Endodermal cell (in vitro differentiated cells): ENCODE data around the gene HDAC4. TPM values are rescaled to one million over a fixed set of nuclear protein-coding genes. Genes with fewer than 3 reads are reported as not detected.

ENCODE experiments used
- DNase-seq: peaks from one replicate; pipeline ENCODE4 v3.0.0-alpha.2; 2017
- H3K27ac ChIP-seq: 2 replicates; pipeline ENCODE4 v1.5.1; 2013; ENCODE audit warnings: mild to moderate bottlenecking, low read depth, low read length, moderate library complexity
- H3K27me3 ChIP-seq: 2 replicates; pipeline ENCODE4 v1.6.1; 2013; ENCODE audit warnings: mild to moderate bottlenecking, low read length, moderate library complexity; ENCODE audit not compliant: insufficient read depth, control insufficient read depth, poor library complexity, severe bottlenecking
- H3K36me3 ChIP-seq: 2 replicates; pipeline ENCODE4 v1.7.0; 2013; ENCODE audit warnings: mild to moderate bottlenecking, low read length, moderate library complexity; ENCODE audit not compliant: control insufficient read depth, insufficient read depth
- H3K4me1 ChIP-seq: one replicate; pipeline ENCODE4 v1.7.0; 2013; ENCODE audit warnings: low read length; ENCODE audit not compliant: control insufficient read depth, insufficient read depth
- H3K4me3 ChIP-seq: 2 replicates; pipeline ENCODE4 v1.5.1; 2013; ENCODE audit warnings: mild to moderate bottlenecking, low read length, moderate library complexity
- H3K9ac ChIP-seq: 2 replicates; pipeline ENCODE4 v1.6.1; 2013; ENCODE audit warnings: mild to moderate bottlenecking, low read length, moderate library complexity; ENCODE audit not compliant: poor library complexity, severe bottlenecking; ENCODE audit errors: extremely low read depth
- H3K9me3 ChIP-seq: 2 replicates; pipeline ENCODE4 v1.6.1; 2013; ENCODE audit warnings: mild to moderate bottlenecking, low read length, moderate library complexity; ENCODE audit not compliant: control insufficient read depth
- H3K27ac Mint-ChIP-seq: 2 replicates; pipeline ENCODE4 v1.8.0; 2020; ENCODE audit warnings: mixed read lengths
- H3K27me3 Mint-ChIP-seq: 2 replicates; pipeline ENCODE4 v1.8.0; 2021; ENCODE audit warnings: mild to moderate bottlenecking, mixed read lengths; ENCODE audit not compliant: insufficient read depth
- H3K36me3 Mint-ChIP-seq: 2 replicates; pipeline ENCODE4 v1.8.0; 2020; ENCODE audit warnings: low read depth, mixed read lengths
- H3K4me1 Mint-ChIP-seq: 2 replicates; pipeline ENCODE4 v1.8.0; 2020; ENCODE audit warnings: mixed read lengths
- H3K4me3 Mint-ChIP-seq: 2 replicates; pipeline ENCODE4 v1.8.0; 2020; ENCODE audit warnings: mild to moderate bottlenecking, moderate library complexity, mixed read lengths
- H3K9me3 Mint-ChIP-seq: 2 replicates; pipeline ENCODE4 v1.8.0; 2020; ENCODE audit warnings: mild to moderate bottlenecking, mixed read lengths
- WGBS, 2 experiments: methylation state at CpG; one replicate each; pipeline versions ENCODE4 v1.1.5 to v1.1.7; 2013; ENCODE audit warnings: missing lambda C conversion rate in 2 of 2, mixed read lengths in 1 of 2; ENCODE audit not compliant: insufficient coverage in 1 of 2, insufficient read length in 1 of 2; 5-methylcytosine and 5-hydroxymethylcytosine counted together
- total RNA-seq, 2 donors: library from RNA; stranded (reverse); fragmentation: NEBNext Ultra II Directional in 1 of 2; extraction: Animal tissue kit (Norgen Biotek cat#: 25700) in 1 of 2; gene quantifications; 2 replicates in 1 of 2; 3 replicates in 1 of 2; pipeline ENCODE4 v1.2.1, GENCODE V29; 2021
- TF ChIP-seq, protein P1 (sequence below): fragments of 200-600 bp; sonication (generic); conservative IDR thresholded peaks from 2 replicates; pipeline ENCODE4 v1.5.0; 2021; ENCODE audit warnings: antibody characterized with exemption, mild to moderate bottlenecking

The HDAC4 gene
- total RNA-seq, 2 donors from 2014 or later: 45.7 to 51.2 TPM

DNA sequence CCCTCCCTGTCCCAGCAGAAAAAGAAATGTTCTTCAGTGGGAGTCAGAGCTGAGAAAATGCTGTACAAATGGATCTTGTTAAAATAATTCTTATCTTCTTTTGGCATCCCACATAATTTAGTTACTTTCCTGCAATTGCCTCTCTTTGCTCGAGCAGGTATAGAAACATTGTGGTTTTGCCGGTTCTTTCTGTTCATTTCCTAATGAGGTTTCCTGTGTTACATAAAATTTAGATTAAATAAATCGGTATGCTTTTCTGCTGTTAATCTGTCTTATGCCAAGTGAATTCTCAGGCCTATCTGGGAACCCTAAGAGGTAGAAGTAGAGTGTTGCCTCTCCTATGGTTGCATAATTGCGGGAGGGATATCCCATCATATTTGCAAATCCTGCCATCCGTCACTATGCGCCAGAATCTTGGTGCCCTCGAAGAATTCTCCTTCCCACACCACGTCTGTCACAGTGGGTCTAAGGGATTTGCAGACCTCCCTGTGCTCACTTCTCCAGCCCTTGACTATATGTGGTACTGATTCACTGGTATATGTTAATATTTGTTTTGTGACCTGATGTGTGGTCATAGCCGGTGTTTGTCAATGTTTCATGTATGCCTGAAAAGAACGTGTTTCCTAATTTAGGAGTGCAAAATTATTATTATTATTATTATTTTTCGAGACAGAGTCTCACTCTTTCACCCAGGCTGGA is 12.2 kb upstream of the HDAC4 start:
- H3K36me3 ChIP-seq: no peaks in the 10 kb centered on the region
- 89% methylated on average over 4 to 10 of the region's 11 CpGs for WGBS, 2 experiments
- no peaks in the 10 kb centered on the region for H3K27me3 ChIP-seq
- Mint-ChIP-seq H3K4me1 (no peaks in the 10 kb centered on the region), H3K27me3 (no peaks in the 10 kb centered on the region), H3K27ac (no peak overlapping the region), H3K36me3 (no peaks in the 10 kb centered on the region), H3K4me3 (no peak overlapping the region), H3K9me3 (peaks cover 4% of the 10 kb centered on the region)
- H3K4me3 ChIP-seq: no peak overlapping the region
- DNase-seq: peak; percentile 20
- no peaks in the 10 kb centered on the region for H3K4me1 ChIP-seq
- H3K27ac ChIP-seq: no peak overlapping the region
- H3K9ac ChIP-seq: no peak overlapping the region
- H3K9me3 ChIP-seq: no peaks in the 10 kb centered on the region
- TF ChIP-seq, protein P1, sequence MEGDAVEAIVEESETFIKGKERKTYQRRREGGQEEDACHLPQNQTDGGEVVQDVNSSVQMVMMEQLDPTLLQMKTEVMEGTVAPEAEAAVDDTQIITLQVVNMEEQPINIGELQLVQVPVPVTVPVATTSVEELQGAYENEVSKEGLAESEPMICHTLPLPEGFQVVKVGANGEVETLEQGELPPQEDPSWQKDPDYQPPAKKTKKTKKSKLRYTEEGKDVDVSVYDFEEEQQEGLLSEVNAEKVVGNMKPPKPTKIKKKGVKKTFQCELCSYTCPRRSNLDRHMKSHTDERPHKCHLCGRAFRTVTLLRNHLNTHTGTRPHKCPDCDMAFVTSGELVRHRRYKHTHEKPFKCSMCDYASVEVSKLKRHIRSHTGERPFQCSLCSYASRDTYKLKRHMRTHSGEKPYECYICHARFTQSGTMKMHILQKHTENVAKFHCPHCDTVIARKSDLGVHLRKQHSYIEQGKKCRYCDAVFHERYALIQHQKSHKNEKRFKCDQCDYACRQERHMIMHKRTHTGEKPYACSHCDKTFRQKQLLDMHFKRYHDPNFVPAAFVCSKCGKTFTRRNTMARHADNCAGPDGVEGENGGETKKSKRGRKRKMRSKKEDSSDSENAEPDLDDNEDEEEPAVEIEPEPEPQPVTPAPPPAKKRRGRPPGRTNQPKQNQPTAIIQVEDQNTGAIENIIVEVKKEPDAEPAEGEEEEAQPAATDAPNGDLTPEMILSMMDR: no peak

DNA sequence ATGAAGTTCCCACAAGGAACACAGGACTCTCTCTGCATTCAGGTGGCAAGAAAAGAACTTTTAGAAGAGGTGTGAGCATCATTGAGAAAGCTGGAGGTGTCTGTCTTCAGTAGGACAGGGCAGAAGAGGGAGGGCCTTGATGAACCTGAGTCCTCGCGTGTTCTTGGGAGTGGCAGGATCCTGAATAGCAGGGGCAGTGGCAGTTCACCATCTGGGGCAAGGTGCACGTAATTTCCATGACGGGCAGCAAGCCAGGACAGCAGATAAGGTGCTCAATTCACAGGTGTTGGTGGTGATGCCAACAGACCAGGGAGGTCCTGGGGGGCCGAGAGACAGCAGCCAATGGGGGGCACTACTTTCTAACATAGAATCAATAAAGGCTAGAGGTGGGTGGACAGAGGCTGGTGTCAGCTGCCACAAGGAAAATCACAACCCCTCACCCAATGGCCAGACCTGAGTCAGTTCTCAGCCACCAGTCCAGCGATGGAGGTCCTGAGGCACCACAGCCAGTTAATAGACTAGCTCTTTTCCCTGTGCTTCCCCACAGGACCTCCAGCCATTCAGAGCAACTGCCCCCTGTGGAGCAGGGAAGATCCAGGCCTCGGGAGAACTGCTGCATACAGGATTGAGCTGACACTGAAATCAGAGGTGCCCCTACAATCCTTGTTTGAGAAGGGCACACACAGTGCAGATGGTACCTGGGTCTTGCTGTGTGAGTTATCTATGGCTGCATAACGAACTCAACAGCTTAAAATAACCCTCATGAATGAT is 10.9 kb upstream of the HDAC4 start:
- Mint-ChIP-seq H3K27ac (no peak overlapping the region), H3K4me1 (no peaks in the 10 kb centered on the region), H3K4me3 (no peak overlapping the region), H3K9me3 (peaks cover 4% of the 10 kb centered on the region), H3K36me3 (no peaks in the 10 kb centered on the region), H3K27me3 (no peaks in the 10 kb centered on the region)
- Histone ChIP-seq H3K27me3 (no peaks in the 10 kb centered on the region), H3K4me3 (no peak overlapping the region), H3K9ac (no peak overlapping the region), H3K27ac (no peak overlapping the region), H3K36me3 (no peaks in the 10 kb centered on the region), H3K4me1 (no peaks in the 10 kb centered on the region), H3K9me3 (no peaks in the 10 kb centered on the region)
- TF ChIP-seq, protein P1: no peak
- peak; percentile 51 for DNase-seq
- WGBS, 2 experiments: 80 to 83% methylated on average over 6 to 8 of the region's 8 CpGs

DNA sequence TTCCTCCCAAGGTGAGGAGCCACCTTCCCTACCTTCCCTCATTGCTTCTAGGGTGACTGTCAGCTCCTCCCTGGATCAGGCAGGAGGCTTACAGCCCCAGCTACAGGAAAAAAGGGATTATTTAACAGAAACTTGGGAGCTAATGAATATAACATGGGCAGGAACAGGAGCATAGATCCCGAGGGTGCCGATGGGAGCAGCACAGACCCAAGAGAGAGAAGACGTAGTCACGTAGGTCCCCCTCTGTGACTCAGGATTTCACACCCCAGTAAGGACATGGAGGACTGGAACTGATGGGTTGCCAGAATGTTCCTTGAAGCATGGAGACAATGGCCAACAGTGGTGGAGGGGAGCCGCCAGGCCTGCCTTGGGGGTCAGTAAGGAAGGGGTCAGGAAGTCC is 10.3 kb upstream of the HDAC4 start:
- no peaks in the 10 kb centered on the region for H3K4me1 ChIP-seq
- WGBS, 2 experiments: 90 to 94% methylated on average over 5 of the region's 5 CpGs
- no peaks in the 10 kb centered on the region for H3K36me3 ChIP-seq
- H3K9ac ChIP-seq: no peak overlapping the region
- no peaks in the 10 kb centered on the region for H3K9me3 ChIP-seq
- Mint-ChIP-seq H3K9me3 (peaks cover 4% of the 10 kb centered on the region), H3K4me3 (no peak overlapping the region), H3K27ac (no peak overlapping the region), H3K4me1 (no peaks in the 10 kb centered on the region), H3K27me3 (no peaks in the 10 kb centered on the region), H3K36me3 (no peaks in the 10 kb centered on the region)
- DNase-seq: no peak
- H3K27ac ChIP-seq: no peak overlapping the region
- TF ChIP-seq, protein P1: no peak
- H3K27me3 ChIP-seq: no peaks in the 10 kb centered on the region
- H3K4me3 ChIP-seq: no peak overlapping the region
